Effector memory CD4-positive, alpha-beta T cell (primary cell): ENCODE data around the gene RBMS3.
"Not testable (repeated sequence)": the region's sequence is repeated elsewhere in the genome, so short reads cannot be mapped to it uniquely, and the experiment has no call there.

Experiments
- DNase-seq, 3 donors: peaks; one replicate each; pipeline ENCODE4 v3.0.0-alpha.2; 2020
- H3K27ac ChIP-seq: 2 replicates; pipeline ENCODE4 v1.7.0; 2013; ENCODE audit warnings: mild to moderate bottlenecking, low read length, moderate library complexity; ENCODE audit not compliant: insufficient read depth, poor library complexity, severe bottlenecking
- H3K27me3 ChIP-seq: replicated peaks from 2 replicates; pipeline ENCODE4 v1.7.0; 2013; ENCODE audit warnings: mild to moderate bottlenecking, low read length; ENCODE audit not compliant: insufficient read depth, control insufficient read depth, poor library complexity, severe bottlenecking
- H3K36me3 ChIP-seq: 2 replicates; pipeline ENCODE4 v1.7.0; 2013; ENCODE audit warnings: mild to moderate bottlenecking, low read length, moderate library complexity; ENCODE audit not compliant: control insufficient read depth, insufficient read depth
- H3K4me1 ChIP-seq: 2 replicates; pipeline ENCODE4 v1.7.0; 2013; ENCODE audit warnings: low read length, mild to moderate bottlenecking; ENCODE audit not compliant: control insufficient read depth, insufficient read depth, poor library complexity, severe bottlenecking
- H3K4me3 ChIP-seq: 2 replicates; pipeline ENCODE4 v1.7.0; 2013; ENCODE audit warnings: low read length, low read depth, mild to moderate bottlenecking; ENCODE audit not compliant: insufficient read depth, poor library complexity, severe bottlenecking
- H3K9me3 ChIP-seq: 2 replicates; pipeline ENCODE4 v1.7.0; 2013; ENCODE audit warnings: mild to moderate bottlenecking, low read length, moderate library complexity; ENCODE audit not compliant: control insufficient read depth

RBMS3 gene

GRCh38 chr3:29319798-29320197 is 38.9 kb downstream of the RBMS3 start:
- DNase-seq: no peak
- no peaks in the 10 kb centered on the region for H3K9me3 ChIP-seq
- no peak overlapping the region for H3K4me3 ChIP-seq
- H3K27me3 ChIP-seq: no peaks in the 10 kb centered on the region
- H3K36me3 ChIP-seq: no peaks in the 10 kb centered on the region
- H3K27ac ChIP-seq: no peak overlapping the region
- H3K4me1 ChIP-seq: no peaks in the 10 kb centered on the region

- H3K27ac ChIP-seq: no peak overlapping the region
- no peak overlapping the region for H3K4me3 ChIP-seq
- H3K4me1 ChIP-seq: no peaks in the 10 kb centered on the region
- no peak for DNase-seq
- H3K27me3 ChIP-seq: no peaks in the 10 kb centered on the region
- no peaks in the 10 kb centered on the region for H3K36me3 ChIP-seq
- no peaks in the 10 kb centered on the region for H3K9me3 ChIP-seq
These were observed 41.7 kb downstream of the RBMS3 start for GRCh38 chr3:29322586-29322985.

DNA sequence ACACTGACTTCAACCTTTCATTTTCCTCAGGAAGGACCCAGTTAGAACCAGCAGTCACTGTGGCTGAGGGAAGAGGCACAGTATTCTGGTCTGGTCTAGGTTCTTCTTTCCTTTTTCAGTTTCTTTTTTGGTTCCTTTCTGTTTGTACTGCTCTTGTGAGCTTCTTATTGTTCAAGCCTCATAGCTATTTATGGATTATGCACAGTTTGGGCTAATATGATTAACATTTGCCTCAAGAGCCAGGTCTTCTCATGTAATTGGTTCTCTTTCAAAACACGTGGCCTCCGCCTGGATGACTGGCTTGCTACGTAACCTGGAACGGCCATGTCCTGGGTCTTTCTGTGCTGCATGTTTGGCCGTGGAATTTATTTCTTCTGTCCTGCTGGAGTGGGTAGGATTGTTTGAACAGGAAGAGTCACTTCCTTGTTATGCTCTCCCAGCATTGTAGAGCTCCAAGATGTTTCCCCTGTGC is 43.3 kb downstream of the RBMS3 start:
- H3K9me3 ChIP-seq: no peaks in the 10 kb centered on the region
- no peaks in the 10 kb centered on the region for H3K27me3 ChIP-seq
- no peaks in the 10 kb centered on the region for H3K36me3 ChIP-seq
- H3K27ac ChIP-seq: no peak overlapping the region
- no peak for DNase-seq
- no peak overlapping the region for H3K4me3 ChIP-seq
- H3K4me1 ChIP-seq: no peaks in the 10 kb centered on the region

GRCh38 chr3:29326540-29326939 is 45.7 kb downstream of the RBMS3 start:
- not testable (repeated sequence) for H3K4me3 ChIP-seq, H3K4me1 ChIP-seq, DNase-seq, H3K27ac ChIP-seq, H3K27me3 ChIP-seq, H3K36me3 ChIP-seq, H3K9me3 ChIP-seq

DNA sequence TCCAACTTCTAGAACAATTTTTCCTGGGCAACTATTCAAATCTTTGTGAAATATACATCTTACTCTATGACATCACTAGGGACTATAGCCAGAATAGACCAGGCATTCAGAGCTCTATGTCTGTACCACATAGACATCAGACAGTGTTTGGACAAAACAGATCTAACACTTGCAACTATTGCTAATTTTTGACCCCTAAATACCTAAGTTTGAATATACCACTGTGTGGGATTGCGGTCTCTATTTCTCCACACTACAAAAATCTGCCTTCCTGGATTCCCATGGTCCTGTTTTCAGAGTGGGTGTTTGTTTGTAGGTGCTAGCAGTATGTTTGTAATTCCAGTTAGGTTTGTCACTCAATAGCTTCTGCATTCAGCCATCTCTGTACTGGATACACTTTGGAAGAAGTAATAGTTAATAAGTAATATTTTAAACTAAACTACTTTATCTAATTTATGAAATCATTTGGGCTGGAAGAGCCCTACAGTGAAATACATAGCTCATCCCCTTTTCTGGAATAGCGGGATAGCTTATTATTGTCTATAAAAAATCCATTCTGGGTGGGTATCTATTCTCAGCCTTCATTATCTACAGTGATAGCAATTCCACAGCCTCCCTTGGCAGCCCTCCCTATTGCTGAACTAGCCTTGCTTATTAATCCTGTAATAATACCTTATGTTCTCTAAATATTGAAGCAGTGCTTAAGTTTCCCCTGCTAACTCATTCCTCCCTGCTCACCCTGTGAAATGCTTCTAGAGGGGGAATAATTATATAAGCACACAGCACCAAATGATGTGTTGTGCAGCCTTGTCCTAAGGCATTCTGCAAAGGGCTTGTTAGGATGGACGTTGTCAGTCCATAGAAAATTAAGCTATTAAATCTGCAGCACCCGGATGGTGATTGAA is 49.4 kb downstream of the RBMS3 start:
- no peak overlapping the region for H3K27ac ChIP-seq
- no peak for DNase-seq

DNA sequence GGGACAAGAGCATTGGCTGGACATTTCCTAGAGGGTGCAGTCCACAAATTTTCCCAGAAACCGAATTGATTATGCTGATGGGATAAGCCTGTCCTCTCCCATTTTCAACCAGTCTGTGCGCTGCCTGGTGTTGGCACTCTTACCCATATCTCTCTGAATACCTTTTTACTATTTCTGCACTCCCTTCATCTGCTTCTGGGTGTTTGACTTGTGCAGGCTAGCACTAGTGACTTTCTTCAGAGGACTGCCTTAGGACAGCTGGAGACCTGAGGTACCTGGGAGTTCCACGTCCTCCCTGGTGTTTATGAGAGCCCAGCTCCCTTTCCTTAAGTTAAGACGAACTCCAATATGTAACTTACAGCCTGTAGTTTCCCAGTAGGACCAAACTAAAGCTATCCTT is 50.2 kb downstream of the RBMS3 start:
- Histone ChIP-seq H3K27ac (no peak overlapping the region), H3K4me3 (no peak overlapping the region), H3K4me1 (no peaks in the 10 kb centered on the region), H3K9me3 (no peaks in the 10 kb centered on the region), H3K27me3 (no peaks in the 10 kb centered on the region), H3K36me3 (no peaks in the 10 kb centered on the region)
- DNase-seq: no peak

More for the DNA sequence above, 49.4 kb downstream of the RBMS3 start:
- no peaks in the 10 kb centered on the region for H3K4me1 ChIP-seq
- no peaks in the 10 kb centered on the region for H3K9me3 ChIP-seq
- H3K36me3 ChIP-seq: no peaks in the 10 kb centered on the region
- H3K4me3 ChIP-seq: no peak overlapping the region
- no peaks in the 10 kb centered on the region for H3K27me3 ChIP-seq

- Histone ChIP-seq H3K9me3 (no peaks in the 10 kb centered on the region), H3K4me1 (no peaks in the 10 kb centered on the region), H3K27ac (no peak overlapping the region), H3K36me3 (no peaks in the 10 kb centered on the region), H3K27me3 (no peaks in the 10 kb centered on the region), H3K4me3 (no peak overlapping the region)
- no peak for DNase-seq
These were observed 50.8 kb downstream of the RBMS3 start for GRCh38 chr3:29331456-29332194.

- Histone ChIP-seq H3K9me3 (no peaks in the 10 kb centered on the region), H3K27ac (no peak overlapping the region), H3K27me3 (no peaks in the 10 kb centered on the region), H3K4me1 (no peaks in the 10 kb centered on the region), H3K4me3 (no peak overlapping the region), H3K36me3 (no peaks in the 10 kb centered on the region)
- no peak for DNase-seq
These were observed 51.3 kb downstream of the RBMS3 start for GRCh38 chr3:29332195-29332637.

DNA sequence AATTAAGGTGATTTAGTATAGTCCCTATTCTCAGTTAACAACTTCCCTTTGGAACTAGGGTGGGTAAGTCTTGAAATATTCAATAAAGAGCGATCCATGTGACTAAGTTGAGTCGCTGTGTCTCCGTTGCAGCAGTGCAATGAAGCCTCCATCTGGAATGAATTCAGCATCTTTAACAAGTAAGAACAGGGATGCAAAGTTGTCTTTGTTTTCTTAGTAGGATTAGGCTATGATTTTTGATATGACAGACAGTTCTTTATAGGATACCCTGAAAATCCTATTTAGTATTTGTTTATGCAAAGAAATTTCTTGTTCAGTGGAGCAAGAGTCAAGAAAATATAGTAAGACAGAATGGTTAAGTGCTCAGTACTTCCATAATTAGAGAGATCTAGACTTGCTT is 52.7 kb downstream of the RBMS3 start:
- Histone ChIP-seq H3K4me1 (no peaks in the 10 kb centered on the region), H3K27ac (no peak overlapping the region), H3K36me3 (no peaks in the 10 kb centered on the region), H3K9me3 (no peaks in the 10 kb centered on the region), H3K4me3 (no peak overlapping the region), H3K27me3 (no peaks in the 10 kb centered on the region)
- no peak for DNase-seq

DNA sequence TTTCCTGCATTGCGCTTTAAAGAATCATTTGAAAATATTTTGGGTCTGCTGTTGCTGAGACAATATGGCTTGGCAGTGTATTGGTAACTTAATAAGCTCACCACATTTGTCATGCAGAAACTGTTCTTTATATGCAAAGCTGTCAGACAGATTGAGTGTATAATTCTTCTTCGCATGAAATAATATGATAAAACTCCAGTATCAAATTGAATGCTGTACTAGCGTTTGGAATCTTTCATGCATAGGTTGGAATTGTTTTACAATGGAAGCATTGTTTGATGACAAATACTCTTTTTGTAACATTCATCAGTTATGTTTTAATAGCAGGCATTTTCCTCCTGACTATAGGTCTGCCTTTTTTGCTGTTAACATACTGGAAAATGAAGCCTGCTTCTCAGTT is 53.8 kb downstream of the RBMS3 start:
- Histone ChIP-seq H3K27ac (no peak overlapping the region), H3K4me1 (no peaks in the 10 kb centered on the region), H3K36me3 (no peaks in the 10 kb centered on the region), H3K4me3 (no peak overlapping the region), H3K9me3 (no peaks in the 10 kb centered on the region), H3K27me3 (no peaks in the 10 kb centered on the region)
- no peak for DNase-seq
